Naive thymus-derived CD8-positive, alpha-beta T cell (primary cell): Measurements from ENCODE around the gene AIG1. TPM values are rescaled to one million over a fixed set of nuclear protein-coding genes. Genes with fewer than 3 reads are reported as not detected.
A peak's percentile ranks its signal among the peaks of the same experiment; 100 is the strongest.

Experiments
- ATAC-seq, 2 donors: fragments of 150-1000 bp; cut with Tn5 transposase in 1 of 2; sonication (Bioruptor Pico), chemical (Tn5 transposase) in 1 of 2; 1 replicate in 1 of 2; 2 replicates in 1 of 2; pipeline ENCODE4 v1.10.0; 2021; ENCODE audit warnings: mild to moderate bottlenecking in 2 of 2, moderate library complexity in 2 of 2
- POLR2A ChIA-PET: fragments of 350-600 bp; sonication (Branson Sonifier 250); formaldehyde crosslinking; loops from one replicate; lab custom pipeline; 2021; ENCODE audit warnings: antibody characterized with exemption; lab: Charles Lee
- DNase-seq, 10 donors: peaks; one replicate each; pipeline versions ENCODE4 v3.0.0 to v3.0.0-alpha.2; 2020 to 2022
- H3K27ac Mint-ChIP-seq, 10 donors: one replicate each; pipeline ENCODE4 v1.8.0; 2020 to 2022; ENCODE audit warnings: mild to moderate bottlenecking in 10 of 10, mixed read lengths in 10 of 10, moderate library complexity in 4 of 10, inconsistent platforms in 1 of 10
- H3K27me3 Mint-ChIP-seq, 5 donors: one replicate each; pipeline ENCODE4 v1.8.0; 2021 to 2022; ENCODE audit warnings: mixed read lengths in 5 of 5
- H3K36me3 Mint-ChIP-seq, 3 donors: one replicate each; pipeline ENCODE4 v1.8.0; 2020 to 2022; ENCODE audit warnings: mixed read lengths in 3 of 3, mild to moderate bottlenecking in 2 of 3, inconsistent platforms in 1 of 3
- H3K4me1 Mint-ChIP-seq, 4 donors: one replicate each; pipeline ENCODE4 v1.8.0; 2021 to 2022; ENCODE audit warnings: mixed read lengths in 4 of 4
- H3K4me3 Mint-ChIP-seq, 10 donors: one replicate each; pipeline ENCODE4 v1.8.0; 2020 to 2022; ENCODE audit warnings: mild to moderate bottlenecking in 10 of 10, mixed read lengths in 10 of 10, moderate library complexity in 6 of 10, inconsistent platforms in 1 of 10
- H3K9me3 Mint-ChIP-seq, 9 donors: one replicate each; pipeline ENCODE4 v1.8.0; 2020 to 2022; ENCODE audit warnings: mixed read lengths in 9 of 9, mild to moderate bottlenecking in 3 of 9, inconsistent platforms in 1 of 9, moderate library complexity in 1 of 9
- polyA plus RNA-seq, 3 donors: library from polyadenylated mRNA; unstranded; fragments of 300-500 nt; fragmentation: Illumina TruSeq; gene quantifications; one replicate each; pipeline ENCODE4 v1.2.3, GENCODE V29; 2021
- total RNA-seq, 8 experiments: library from RNA in 2 of 8; stranded (reverse) in 2 of 8; gene quantifications; one replicate each; pipeline ENCODE4 v1.2.3 and lab custom pipeline; 2021 to 2026

The AIG1 gene
- total and polyA plus RNA-seq, 5 experiments from 2014 or later, result 10.0 to 19.0 (median 14.5) TPM

DNA sequence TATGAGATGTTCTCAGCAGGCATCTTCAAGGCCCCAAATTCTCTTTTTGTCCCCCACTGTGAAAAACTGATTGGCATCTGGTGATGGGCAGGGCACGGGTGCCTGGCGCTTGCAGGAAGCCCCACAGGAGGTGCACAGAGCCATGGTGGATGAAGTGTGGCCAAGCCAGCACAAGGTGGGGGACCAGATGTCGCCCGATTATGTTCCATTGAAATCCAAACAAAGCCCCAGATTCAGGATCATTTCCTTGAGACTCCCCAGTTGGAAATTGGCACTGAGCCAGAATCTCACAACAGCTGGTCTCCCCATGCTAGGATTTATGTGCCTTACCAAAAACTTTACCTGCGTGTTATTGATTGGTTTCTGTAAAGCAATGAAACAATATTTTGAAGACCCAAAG lies 203.7 kb downstream of the AIG1 start:
- no peak for ATAC-seq
- no peak for DNase-seq
- H3K36me3 Mint-ChIP-seq, result peaks cover 0 to 5% (median 2%) of the 10 kb centered on the region in 3 donors
- H3K27me3 Mint-ChIP-seq, result no peaks in the 10 kb centered on the region
- H3K4me1 Mint-ChIP-seq, result no peaks in the 10 kb centered on the region
- POLR2A ChIA-PET, result no interaction called here
- H3K27ac Mint-ChIP-seq, result no peak overlapping the region
- H3K9me3 Mint-ChIP-seq, result peaks cover 0 to 4% (median under 1%) of the 10 kb centered on the region in 9 donors
- no peak overlapping the region for H3K4me3 Mint-ChIP-seq

DNA sequence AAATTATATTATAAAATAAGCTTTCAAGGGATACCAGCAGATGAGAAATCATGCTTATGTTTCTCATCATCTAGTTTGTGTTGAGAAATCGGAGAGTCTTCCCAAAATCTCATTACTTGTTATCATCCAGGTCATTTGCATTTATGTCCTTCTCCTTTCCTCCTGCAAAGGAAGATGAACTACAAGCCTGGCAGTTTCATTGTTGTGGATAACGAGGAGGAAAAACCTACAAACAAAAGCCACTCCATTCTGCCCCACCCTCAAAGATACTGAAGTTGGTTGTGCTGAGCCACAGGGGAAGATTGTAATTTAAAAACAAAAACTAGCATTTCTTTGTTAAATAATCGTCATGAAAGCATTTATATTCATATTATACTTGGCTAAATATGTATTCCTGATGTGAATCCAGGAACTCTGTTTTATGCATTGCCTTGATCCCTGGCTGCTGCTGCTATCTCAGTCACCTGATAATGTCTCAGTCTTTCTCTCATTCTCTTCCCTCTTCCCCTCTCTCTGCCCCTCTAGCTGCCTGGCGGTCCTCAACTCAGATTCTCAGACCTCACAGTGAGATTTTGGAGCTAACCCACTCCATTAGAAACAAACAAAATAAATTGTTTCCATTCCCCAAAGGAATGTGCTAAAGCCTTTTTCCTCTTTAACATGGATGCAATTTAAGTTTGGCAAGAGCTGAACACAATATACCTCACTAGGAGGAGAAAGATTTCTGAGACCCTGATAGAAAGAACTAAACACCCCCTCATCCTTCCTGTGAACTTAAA lies 204.5 kb downstream of the AIG1 start:
- Mint-ChIP-seq H3K27me3 (no peaks in the 10 kb centered on the region), H3K4me1 (no peaks in the 10 kb centered on the region), H3K27ac (no peak overlapping the region), H3K9me3 (peaks cover 0 to 2% (median 0%) of the 10 kb centered on the region in 9 donors), H3K36me3 (peaks cover 0 to 7% (median 0%) of the 10 kb centered on the region in 3 donors), H3K4me3 (no peak overlapping the region)
- ATAC-seq (no peak), DNase-seq (no peak)
- POLR2A ChIA-PET, result no interaction called here

DNA sequence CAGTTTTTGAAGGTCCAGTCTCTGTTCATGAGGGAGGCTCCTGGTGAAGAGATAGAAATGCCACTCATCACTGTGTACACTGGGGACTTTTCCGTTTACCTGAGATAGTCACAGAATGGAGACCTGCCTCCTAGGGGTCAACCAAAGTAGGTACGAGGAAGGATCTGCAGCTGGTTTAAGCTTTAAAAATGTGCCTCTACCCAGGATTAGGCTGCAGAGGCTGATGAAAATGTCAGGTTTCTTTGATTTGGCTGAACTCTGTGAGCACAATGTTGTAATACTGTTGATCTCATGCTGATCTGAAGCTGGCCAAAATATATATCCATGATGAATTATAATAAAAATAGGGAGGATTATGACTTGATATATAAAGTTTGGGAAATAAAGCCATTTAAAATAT lies 207.1 kb downstream of the AIG1 start:
- Mint-ChIP-seq H3K27me3 (no peaks in the 10 kb centered on the region), H3K36me3 (peaks cover 0 to 11% (median 5%) of the 10 kb centered on the region in 3 donors), H3K9me3 (peaks cover 0 to 5% (median 4%) of the 10 kb centered on the region in 9 donors), H3K4me3 (no peak overlapping the region), H3K27ac (no peak overlapping the region), H3K4me1 (no peaks in the 10 kb centered on the region)
- ATAC-seq, result no peak
- POLR2A ChIA-PET, result no interaction called here
- no peak for DNase-seq

DNA sequence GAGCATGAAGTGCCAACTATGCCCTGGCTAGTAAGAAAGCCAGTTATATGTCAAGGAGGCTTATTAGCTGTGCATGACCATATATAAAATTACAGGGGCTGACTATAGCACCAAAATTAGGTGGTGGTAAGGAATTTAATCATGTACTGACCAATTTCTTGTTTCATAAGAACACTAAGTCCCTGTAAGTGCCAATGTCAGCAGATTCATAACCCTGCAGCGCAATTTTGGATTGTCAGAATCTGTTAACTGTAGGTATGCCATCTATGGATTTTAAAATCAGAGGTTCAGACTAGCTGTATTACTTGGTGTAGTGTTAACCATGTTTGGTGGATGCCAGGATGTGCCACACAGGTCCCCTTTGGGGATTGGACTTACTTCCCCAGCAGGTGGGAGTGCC lies 207.8 kb downstream of the AIG1 start:
- Mint-ChIP-seq H3K27ac (no peak overlapping the region), H3K36me3 (peaks cover 0 to 11% (median 9%) of the 10 kb centered on the region in 3 donors), H3K4me1 (no peaks in the 10 kb centered on the region), H3K27me3 (no peaks in the 10 kb centered on the region), H3K4me3 (no peak overlapping the region), H3K9me3 (peaks cover 0 to 9% (median 4%) of the 10 kb centered on the region in 9 donors)
- DNase-seq (no peak), ATAC-seq (no peak)
- POLR2A ChIA-PET, result no interaction called here

DNA sequence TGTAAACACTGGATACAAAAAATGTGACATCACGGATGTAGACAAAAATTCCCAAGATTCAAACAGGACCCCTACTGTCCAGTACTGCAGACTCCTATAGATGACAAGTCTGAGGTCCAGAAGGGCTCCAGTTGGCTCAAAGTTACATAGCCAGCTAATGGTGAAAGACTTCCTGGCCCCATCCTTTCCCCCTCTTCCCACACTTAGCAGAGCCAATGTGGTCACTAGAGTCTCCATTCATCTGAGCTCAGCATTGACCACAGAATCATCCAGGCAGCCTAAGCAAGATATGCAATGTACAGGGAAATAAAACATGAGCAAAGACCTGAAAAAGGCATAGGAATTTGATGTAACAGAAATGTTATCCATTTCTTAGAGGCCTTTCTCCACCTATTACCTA lies 209.3 kb downstream of the AIG1 start:
- POLR2A ChIA-PET, result no interaction called here
- Mint-ChIP-seq H3K9me3 (peaks cover 0 to 13% (median 7%) of the 10 kb centered on the region in 9 donors), H3K27ac (no peak overlapping the region), H3K4me3 (no peak overlapping the region), H3K4me1 (no peaks in the 10 kb centered on the region), H3K27me3 (no peaks in the 10 kb centered on the region), H3K36me3 (peaks cover 0 to 11% (median 9%) of the 10 kb centered on the region in 3 donors)
- ATAC-seq (no peak), DNase-seq (no peak)

DNA sequence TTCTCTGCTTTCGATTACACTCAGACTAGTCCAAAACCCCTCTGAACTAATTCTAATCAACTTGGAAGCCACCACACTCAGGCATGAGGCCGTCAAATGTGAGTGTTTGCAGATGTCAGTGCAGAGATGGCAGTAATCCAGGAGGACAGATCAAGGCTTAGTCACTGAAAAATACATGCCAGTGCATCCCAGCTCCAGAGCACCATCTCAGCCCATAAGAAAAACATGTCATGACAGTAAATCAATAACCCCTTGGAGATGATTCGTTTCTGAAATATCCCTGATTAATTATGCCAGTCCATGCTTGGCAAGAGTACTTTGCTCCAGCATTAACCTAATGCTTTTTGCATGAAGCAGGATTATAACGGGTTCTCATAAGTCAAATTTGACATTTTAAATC lies 210.3 kb downstream of the AIG1 start:
- POLR2A ChIA-PET, result no interaction called here
- Mint-ChIP-seq H3K27ac (no peak overlapping the region), H3K4me1 (no peaks in the 10 kb centered on the region), H3K4me3 (no peak overlapping the region), H3K9me3 (peaks cover 0 to 13% (median 7%) of the 10 kb centered on the region in 9 donors), H3K27me3 (no peaks in the 10 kb centered on the region), H3K36me3 (peaks cover 0 to 9% (median 9%) of the 10 kb centered on the region in 3 donors)
- DNase-seq (no peak), ATAC-seq (no peak)

DNA sequence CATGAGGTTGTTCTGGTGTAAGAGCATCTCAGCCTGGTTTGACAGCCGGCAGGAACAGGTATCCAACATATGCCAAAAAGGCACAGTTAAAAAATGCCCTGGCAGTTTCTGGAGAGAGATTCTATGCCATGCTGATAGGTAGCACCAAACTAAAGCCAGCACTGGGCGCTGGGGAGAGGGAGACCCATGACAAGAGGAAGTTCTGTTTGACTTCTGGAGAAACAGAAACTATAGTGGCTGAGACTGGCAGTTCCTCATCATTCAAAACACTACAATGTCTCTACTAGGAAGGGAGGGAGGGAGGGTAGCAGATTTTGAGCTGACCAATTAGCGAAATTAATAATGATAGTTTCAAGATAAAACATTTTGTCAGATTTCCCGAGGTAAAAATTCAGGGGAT lies 215.7 kb downstream of the AIG1 start:
- Mint-ChIP-seq H3K36me3 (peaks cover 0 to 9% (median 3%) of the 10 kb centered on the region in 3 donors), H3K4me3 (no peak overlapping the region), H3K27ac (no peak overlapping the region), H3K27me3 (no peaks in the 10 kb centered on the region), H3K9me3 (peaks cover 0 to 13% (median 7%) of the 10 kb centered on the region in 9 donors), H3K4me1 (peaks cover 0 to 4% (median 2%) of the 10 kb centered on the region in 4 donors)
- POLR2A ChIA-PET, result no interaction called here
- no peak for ATAC-seq
- no peak for DNase-seq

DNA sequence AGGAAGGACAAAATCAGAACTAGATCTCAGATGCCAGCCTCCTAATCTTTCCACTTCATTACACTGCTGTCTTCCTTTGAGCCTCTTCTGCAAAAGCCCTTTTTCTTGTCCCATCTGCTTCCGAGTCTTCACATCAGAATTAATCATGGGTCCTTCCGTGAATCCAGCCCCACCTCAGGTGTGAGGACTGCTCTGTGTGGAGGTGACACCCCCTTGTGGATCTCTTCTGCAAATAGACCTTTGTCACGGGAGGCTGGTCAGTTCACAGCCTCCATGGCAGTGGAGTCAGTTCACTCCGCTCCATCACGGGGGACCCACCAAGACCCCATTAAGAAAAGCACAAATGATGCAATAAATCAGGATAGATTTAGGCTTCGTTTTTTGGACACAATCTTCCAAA lies 218.7 kb downstream of the AIG1 start:
- Mint-ChIP-seq H3K9me3 (no peaks in the 10 kb centered on the region), H3K27me3 (no peaks in the 10 kb centered on the region), H3K36me3 (peaks cover 0 to 3% (median 2%) of the 10 kb centered on the region in 3 donors), H3K4me1 (peaks cover 0 to 4% (median 2%) of the 10 kb centered on the region in 4 donors), H3K27ac (peak overlapping the region in 1 of 10 donors; percentile 67), H3K4me3 (no peak overlapping the region)
- no peak for ATAC-seq
- POLR2A ChIA-PET, result no interaction called here
- peak in 1 of 10 donors; percentile 6 for DNase-seq

DNA sequence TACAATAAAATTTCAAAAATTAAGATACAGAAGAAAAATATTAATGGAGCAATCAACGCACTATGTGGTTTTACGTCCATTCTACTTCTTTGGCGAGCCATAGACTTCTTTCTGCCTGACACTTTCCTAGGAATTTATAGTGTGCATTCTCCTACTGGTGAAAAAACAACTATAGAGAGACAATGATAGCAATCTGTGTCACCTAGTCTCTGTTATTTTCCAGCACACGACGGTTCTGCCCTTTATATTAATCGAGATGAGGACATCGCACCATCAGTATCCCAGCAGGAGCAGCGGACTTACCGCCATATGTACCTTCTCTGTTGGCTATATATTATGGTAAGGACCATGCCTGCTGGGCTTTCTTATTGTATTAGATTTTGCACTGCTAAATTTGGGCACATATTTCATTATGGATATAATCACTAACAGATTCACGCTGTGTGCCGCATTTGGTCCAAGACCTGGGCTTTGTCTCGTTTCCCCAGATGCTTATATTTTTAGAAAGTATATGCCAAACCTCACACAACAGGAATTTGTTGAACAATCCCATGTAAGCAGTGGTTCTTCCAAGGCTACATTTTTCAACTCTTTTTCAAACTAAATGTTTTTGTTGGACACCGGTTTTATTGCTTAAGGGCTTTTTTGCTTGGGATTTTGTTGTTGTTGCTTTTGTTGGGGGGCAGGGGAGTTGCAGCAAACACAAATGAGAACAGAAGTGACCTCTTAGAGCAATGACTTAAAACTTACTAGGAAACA lies 223.4 kb downstream of the AIG1 start:
- DNase-seq (no peak), ATAC-seq (no peak)
- Mint-ChIP-seq H3K4me1 (peaks cover 0 to 2% (median 0%) of the 10 kb centered on the region in 4 donors), H3K27ac (no peak overlapping the region), H3K27me3 (no peaks in the 10 kb centered on the region), H3K9me3 (no peaks in the 10 kb centered on the region), H3K36me3 (peaks cover 0 to 20% (median 2%) of the 10 kb centered on the region in 3 donors), H3K4me3 (no peak overlapping the region)
- POLR2A ChIA-PET, result no interaction called here

DNA sequence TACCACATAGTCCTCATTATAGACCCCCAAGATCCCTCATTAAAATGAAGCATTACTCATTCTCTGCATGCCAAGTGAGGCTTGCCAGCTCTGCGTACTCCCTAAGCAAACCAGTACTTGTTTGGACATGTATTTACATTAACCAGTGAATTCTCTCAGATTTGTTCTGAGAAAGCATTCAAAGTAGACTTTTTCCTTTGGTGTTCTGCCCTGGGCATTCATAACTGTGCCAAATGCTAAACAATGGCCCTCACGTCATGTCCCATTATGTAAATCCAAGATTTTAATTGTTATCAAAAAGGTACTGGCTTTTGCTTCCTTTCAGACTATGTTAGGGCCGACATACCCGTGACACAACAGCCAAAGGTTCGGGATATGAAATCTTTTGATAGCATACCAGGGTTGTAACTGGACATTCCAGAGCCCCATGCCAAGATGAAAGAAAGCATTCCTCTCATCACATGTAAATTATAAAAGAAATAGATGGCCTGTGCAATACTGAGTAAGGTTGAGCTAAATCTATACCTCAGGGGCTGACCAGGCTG lies 225.6 kb downstream of the AIG1 start:
- no peaks in the 10 kb centered on the region for H3K27me3 Mint-ChIP-seq
- POLR2A ChIA-PET, result no interaction called here
- H3K9me3 Mint-ChIP-seq, result no peaks in the 10 kb centered on the region
- H3K27ac Mint-ChIP-seq, result no peak overlapping the region
- ATAC-seq (no peak), DNase-seq (no peak)
- H3K36me3 Mint-ChIP-seq, result peaks cover 0 to 20% (median 2%) of the 10 kb centered on the region in 3 donors
- H3K4me3 Mint-ChIP-seq, result no peak overlapping the region
- no peaks in the 10 kb centered on the region for H3K4me1 Mint-ChIP-seq

DNA sequence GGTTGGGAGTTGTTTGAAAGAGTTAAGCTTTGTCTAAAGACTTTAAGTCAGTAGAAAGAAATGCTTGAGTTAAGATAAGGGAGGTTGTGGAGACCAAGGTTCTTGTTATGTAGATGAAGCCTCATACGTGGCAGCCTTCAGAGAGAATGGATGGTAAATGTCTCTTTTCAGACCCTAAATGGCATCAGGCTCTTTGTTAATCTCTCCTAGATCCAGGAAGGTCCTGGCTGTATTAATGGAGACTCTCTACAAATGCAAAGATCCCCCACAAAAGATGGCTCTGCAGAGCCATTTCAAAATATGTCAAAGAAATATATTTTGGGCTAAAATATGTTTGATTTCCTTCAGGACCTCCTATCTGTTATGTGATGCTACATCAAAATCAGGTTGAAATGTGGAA lies 228.2 kb downstream of the AIG1 start:
- no peak overlapping the region for H3K4me3 Mint-ChIP-seq
- no peaks in the 10 kb centered on the region for H3K9me3 Mint-ChIP-seq
- ATAC-seq, result no peak
- peaks cover 0 to 19% (median 2%) of the 10 kb centered on the region in 3 donors for H3K36me3 Mint-ChIP-seq
- no peaks in the 10 kb centered on the region for H3K4me1 Mint-ChIP-seq
- POLR2A ChIA-PET, result no interaction called here
- H3K27ac Mint-ChIP-seq, result no peak overlapping the region
- no peaks in the 10 kb centered on the region for H3K27me3 Mint-ChIP-seq
- no peak for DNase-seq

DNA sequence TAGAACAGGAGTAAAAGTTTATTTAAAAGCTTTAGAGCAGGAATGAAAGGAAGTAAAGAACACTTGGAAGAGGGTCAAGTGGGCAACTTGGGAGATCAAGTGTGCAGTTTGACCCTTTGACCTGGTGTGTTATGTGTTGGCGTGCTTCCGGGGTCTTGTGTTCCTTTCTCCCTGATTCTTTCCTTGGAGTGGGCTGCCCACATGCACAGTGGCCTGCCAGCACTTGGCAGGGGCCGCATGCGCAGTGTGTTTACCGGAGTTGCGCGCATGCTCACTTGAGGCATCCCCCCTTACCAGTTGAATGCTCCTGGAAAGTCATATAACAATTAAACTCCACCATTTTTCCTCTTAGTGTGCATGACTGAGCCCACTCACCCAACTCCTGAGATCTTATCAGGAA lies 229.5 kb downstream of the AIG1 start:
- no peak overlapping the region for H3K4me3 Mint-ChIP-seq
- POLR2A ChIA-PET, result no interaction called here
- H3K27me3 Mint-ChIP-seq, result no peaks in the 10 kb centered on the region
- no peaks in the 10 kb centered on the region for H3K4me1 Mint-ChIP-seq
- H3K36me3 Mint-ChIP-seq, result peaks cover 0 to 11% (median 0%) of the 10 kb centered on the region in 3 donors
- H3K27ac Mint-ChIP-seq, result no peak overlapping the region
- no peaks in the 10 kb centered on the region for H3K9me3 Mint-ChIP-seq
- DNase-seq, result no peak
- no peak for ATAC-seq

DNA sequence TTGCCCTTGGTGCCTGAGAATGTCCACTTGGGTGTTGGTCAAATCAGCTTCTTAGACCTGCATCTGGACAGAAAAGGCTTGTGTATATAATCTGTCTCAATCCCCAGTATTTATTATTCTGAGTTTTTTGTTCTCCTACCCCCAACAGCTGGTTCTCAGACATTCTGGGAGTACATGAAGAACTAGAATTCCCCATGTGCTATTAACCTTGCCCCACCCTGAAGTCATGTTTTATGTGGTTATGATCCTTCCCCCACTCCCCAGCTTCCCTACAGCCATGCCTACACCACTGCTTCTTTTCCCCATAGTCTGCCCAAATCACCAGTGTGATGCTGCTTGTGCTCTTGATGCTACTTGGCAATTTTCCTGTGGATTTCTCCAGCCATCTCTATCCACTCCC lies 232.8 kb downstream of the AIG1 start:
- POLR2A ChIA-PET, result no interaction called here
- Mint-ChIP-seq H3K36me3 (peaks cover 0 to 7% (median 0%) of the 10 kb centered on the region in 3 donors), H3K27me3 (no peaks in the 10 kb centered on the region), H3K27ac (no peak overlapping the region), H3K9me3 (peaks cover 0 to 5% (median 0%) of the 10 kb centered on the region in 9 donors), H3K4me1 (no peaks in the 10 kb centered on the region), H3K4me3 (no peak overlapping the region)
- no peak for DNase-seq
- no peak for ATAC-seq
